Measurements from ENCODE around the gene TAF1.
"Not testable (repeated sequence)": the region's sequence is repeated elsewhere in the genome, so short reads cannot be mapped to it uniquely, and the experiment has no call there.

TAF1 gene

GRCh38 chrX:71365875-71366673 lies at the start of gene TAF1:
Gene TAF1 (plus strand): TSS chrX:71366357. CDS start chrX:71366375, 18 bp downstream.
- ATAC-seq: peak; percentile 91
- Mint-ChIP-seq H3K36me3 (peaks cover 57% of the 10 kb centered on the region), H3K27ac (peak within 1 kb of the TSS; percentile 98), H3K4me3 (peak within 1 kb of the TSS; percentile 92), H3K9me3 (no peaks in the 10 kb centered on the region), H3K4me1 (peaks cover 19% of the 10 kb centered on the region)
- peak; percentile 61 to 90 for DNase-seq (ENCODE audit: low spot score in 2 of 2)

- DNase-seq (ENCODE audit: low spot score in 2 of 2); ATAC-seq; H3K27ac Mint-ChIP-seq; H3K4me3 Mint-ChIP-seq; H3K4me1 Mint-ChIP-seq; H3K9me3 Mint-ChIP-seq: not testable (repeated sequence)
- peaks cover 19% of the 10 kb centered on the region for H3K36me3 Mint-ChIP-seq
Observed at GRCh38 chrX:71316959-71317358, 49.2 kb upstream of the TAF1 start.

DNA sequence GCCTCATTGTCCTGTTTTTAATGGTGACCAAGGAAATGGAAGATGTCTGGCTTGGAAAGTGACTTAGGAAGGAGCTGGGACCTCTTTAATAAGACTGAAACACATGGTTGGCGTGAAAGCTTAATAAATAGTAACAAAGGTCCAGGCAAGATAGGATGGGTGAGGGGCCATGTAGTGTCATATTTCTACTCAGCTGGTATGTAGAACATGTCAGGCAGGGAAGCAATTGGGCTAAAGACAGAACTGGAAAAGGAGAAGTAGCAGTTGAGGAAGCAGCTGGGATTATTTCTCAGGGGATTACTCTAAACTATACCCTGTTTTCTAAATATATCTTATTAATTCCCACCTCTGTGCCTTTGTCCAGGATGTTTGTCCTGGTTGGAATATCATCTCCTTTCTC lies 46.0 kb upstream of the TAF1 start:
- DNase-seq (ENCODE audit: low spot score in 2 of 2): no peak
- H3K36me3 Mint-ChIP-seq: peaks cover 17% of the 10 kb centered on the region
- no peaks in the 10 kb centered on the region for H3K9me3 Mint-ChIP-seq
- H3K4me1 Mint-ChIP-seq: no peaks in the 10 kb centered on the region
- no peak overlapping the region for H3K27ac Mint-ChIP-seq
- no peak overlapping the region for H3K4me3 Mint-ChIP-seq
- no peak for ATAC-seq

- peaks cover 7% of the 10 kb centered on the region for H3K36me3 Mint-ChIP-seq
- H3K4me1 Mint-ChIP-seq: no peaks in the 10 kb centered on the region
- no peak overlapping the region for H3K4me3 Mint-ChIP-seq
- H3K9me3 Mint-ChIP-seq: no peaks in the 10 kb centered on the region
- DNase-seq (ENCODE audit: low spot score in 2 of 2): no peak
- H3K27ac Mint-ChIP-seq: no peak overlapping the region
- ATAC-seq: no peak
Observed at GRCh38 chrX:71321731-71322130, 44.4 kb upstream of the TAF1 start.

DNA sequence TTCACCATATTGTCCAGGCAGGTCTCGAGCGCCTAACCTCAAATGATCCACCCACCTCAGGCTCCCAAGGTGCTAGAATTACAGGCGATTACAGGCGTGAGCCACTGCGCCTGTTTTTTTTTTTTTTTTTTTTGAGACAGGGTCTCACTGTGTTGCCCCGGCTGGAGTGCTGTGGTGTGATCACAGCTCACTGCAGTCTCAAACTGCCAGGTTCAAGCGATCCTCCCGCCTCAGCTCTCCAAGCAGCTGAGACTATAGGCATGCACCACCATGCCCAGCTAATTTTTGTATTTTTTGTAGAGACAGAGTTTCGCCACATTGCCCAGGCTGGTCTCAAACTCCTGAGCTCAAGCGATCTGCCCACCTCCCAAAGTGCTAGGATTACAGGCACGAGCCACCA lies 41.7 kb upstream of the TAF1 start:
- not testable (repeated sequence) for H3K27ac Mint-ChIP-seq; DNase-seq (ENCODE audit: low spot score in 2 of 2); H3K4me1 Mint-ChIP-seq; ATAC-seq; H3K36me3 Mint-ChIP-seq; H3K9me3 Mint-ChIP-seq; H3K4me3 Mint-ChIP-seq

DNA sequence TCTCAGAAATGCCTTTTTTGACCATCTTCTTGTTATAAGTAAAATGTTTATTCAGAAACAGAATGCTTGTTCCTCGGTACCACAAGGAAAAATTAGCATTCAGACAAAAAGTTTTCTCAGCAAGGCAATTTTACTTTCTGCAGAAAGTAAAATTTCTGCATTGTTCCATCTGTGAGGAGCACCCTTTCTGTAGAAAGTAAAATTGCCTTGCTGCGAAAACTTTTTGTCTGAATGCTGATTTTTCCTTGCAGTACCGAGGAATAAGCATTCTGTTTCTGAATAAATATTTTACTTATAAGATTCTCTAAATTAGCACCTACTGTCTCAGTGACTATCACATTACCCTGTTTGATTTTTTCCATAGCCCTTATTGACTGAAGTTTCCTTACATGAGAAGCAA lies 39.8 kb upstream of the TAF1 start:
- ATAC-seq (no peak), DNase-seq (ENCODE audit: low spot score in 2 of 2) (no peak)
- H3K9me3 Mint-ChIP-seq: no peaks in the 10 kb centered on the region
- peaks cover 7% of the 10 kb centered on the region for H3K36me3 Mint-ChIP-seq
- H3K27ac Mint-ChIP-seq: no peak overlapping the region
- no peak overlapping the region for H3K4me3 Mint-ChIP-seq
- no peaks in the 10 kb centered on the region for H3K4me1 Mint-ChIP-seq

DNA sequence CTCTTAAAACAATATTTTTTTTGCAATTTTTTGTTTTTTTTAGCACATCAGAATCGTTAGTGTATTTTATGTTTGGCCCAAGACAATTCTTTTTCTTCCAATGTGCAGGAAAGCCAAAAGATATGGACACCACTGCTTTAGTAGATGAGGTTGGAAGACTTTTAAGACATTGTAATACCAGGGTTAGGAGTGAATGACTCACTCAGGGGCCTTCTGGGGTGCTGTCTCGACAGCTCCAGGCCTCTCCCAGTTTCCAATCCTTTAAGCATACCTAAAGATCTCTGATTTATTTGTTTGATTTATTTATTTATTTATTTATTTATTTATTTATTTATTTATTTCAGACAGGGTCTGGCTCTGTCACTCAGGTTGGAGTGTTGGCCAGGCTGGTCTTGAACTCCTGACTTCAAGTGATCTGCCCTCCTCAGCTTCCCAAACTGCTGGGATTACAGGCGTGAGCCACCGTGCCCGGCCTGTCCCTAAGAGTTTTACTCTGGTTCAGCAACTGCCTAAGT lies 16.9 kb upstream of the TAF1 start:
- not testable (repeated sequence) for DNase-seq (ENCODE audit: low spot score in 2 of 2); H3K9me3 Mint-ChIP-seq; H3K36me3 Mint-ChIP-seq; ATAC-seq; H3K4me1 Mint-ChIP-seq; H3K4me3 Mint-ChIP-seq; H3K27ac Mint-ChIP-seq

DNA sequence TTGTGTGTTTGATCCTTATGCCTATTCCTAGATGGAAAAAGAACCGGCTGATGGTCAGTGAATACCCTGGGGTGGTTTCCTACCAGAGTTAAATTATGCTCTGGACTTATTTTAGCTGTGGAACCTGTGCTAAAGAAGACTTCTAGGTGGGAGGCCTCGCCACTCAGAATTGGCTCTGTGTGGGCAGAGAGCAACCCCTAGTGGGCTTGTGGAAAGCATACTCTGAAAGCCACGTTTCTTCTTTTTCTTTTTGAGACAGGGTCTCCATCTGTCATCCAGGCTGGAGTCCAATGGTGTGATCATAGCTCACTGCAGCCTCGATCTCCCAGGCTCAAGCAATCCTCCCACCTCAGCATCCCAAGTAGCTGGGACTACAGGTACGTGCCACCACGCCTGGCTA lies 16.3 kb upstream of the TAF1 start:
- not testable (repeated sequence) for ATAC-seq; H3K27ac Mint-ChIP-seq; H3K9me3 Mint-ChIP-seq; H3K36me3 Mint-ChIP-seq; H3K4me1 Mint-ChIP-seq; DNase-seq (ENCODE audit: low spot score in 2 of 2); H3K4me3 Mint-ChIP-seq

- H3K9me3 Mint-ChIP-seq; H3K27ac Mint-ChIP-seq; H3K4me3 Mint-ChIP-seq; H3K4me1 Mint-ChIP-seq; ATAC-seq; DNase-seq (ENCODE audit: low spot score in 2 of 2); H3K36me3 Mint-ChIP-seq: not testable (repeated sequence)
Observed at GRCh38 chrX:71352439-71352838, 13.7 kb upstream of the TAF1 start.

- no peak for ATAC-seq
- peak overlapping the region; percentile 92 for H3K4me3 Mint-ChIP-seq
- no peaks in the 10 kb centered on the region for H3K9me3 Mint-ChIP-seq
- peaks cover 14% of the 10 kb centered on the region for H3K4me1 Mint-ChIP-seq
- H3K36me3 Mint-ChIP-seq: peaks cover 42% of the 10 kb centered on the region
- no peak for DNase-seq (ENCODE audit: low spot score in 2 of 2)
- H3K27ac Mint-ChIP-seq: no peak overlapping the region
Observed at GRCh38 chrX:71364221-71364620, 1.9 kb upstream of the TAF1 start.

DNA sequence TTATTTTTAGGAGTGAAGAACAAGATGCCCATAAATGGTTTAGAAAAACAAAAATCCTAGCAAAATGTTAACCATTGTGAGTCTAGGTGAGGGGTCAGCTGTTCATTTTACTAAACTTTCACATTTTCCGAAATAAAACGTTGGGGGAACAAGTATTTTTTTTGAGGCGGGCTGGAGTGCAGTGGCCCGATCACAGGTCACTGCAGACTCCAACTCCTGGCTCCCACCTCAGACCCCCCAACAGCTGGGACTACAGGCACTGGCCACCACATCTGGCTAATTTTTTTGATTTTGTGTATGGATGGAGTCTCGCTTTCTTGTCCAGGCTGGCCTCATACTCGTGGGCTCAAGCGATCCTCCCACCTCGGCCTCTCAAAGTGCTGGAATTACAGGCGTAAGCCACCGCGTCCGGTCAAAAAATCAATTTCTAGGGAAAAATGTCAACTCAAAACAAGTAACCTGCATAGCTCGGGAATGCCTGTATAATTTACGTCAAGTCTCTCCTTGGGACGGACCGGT lies 742 bp upstream of the TAF1 start:
- Mint-ChIP-seq H3K9me3 (no peaks in the 10 kb centered on the region), H3K36me3 (peaks cover 51% of the 10 kb centered on the region), H3K27ac (peak overlapping the region; percentile 98), H3K4me1 (peaks cover 14% of the 10 kb centered on the region), H3K4me3 (peak overlapping the region; percentile 92)
- DNase-seq (ENCODE audit: low spot score in 2 of 2): no peak
- ATAC-seq: no peak

DNA sequence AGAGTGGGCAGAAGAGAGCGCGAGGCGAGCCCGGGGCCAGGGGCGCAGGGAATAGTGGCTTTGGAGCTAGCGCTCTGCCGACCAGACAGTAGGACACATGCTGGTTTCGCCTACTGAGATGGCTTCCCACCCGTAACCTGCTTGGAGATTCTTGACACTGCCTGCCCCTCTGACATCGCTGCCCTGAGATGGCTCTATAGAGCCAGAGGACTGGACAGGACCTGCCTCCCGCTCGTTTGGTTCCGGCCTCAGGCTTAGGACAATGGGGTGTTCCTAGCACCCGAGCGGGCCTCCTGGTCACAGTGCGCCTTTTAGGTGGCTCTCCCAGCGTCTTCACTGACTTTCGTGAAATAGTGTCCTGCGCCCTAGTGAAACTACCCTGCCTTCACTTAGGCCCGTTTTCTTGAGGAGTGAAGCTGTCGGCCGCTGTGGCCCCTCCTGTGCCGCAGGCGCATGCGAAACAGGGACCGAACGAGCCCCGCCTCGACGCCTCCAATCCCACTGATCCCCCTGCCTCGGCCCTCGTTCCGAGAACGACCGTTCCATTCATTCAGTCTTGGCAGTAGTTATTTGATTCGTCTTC lies 608 bp downstream of the TAF1 start:
- Mint-ChIP-seq H3K36me3 (peaks cover 64% of the 10 kb centered on the region), H3K9me3 (no peaks in the 10 kb centered on the region), H3K4me1 (peaks cover 24% of the 10 kb centered on the region), H3K4me3 (peak overlapping the region; percentile 92), H3K27ac (peak overlapping the region; percentile 98)
- ATAC-seq (peak; percentile 0), DNase-seq (ENCODE audit: low spot score in 2 of 2) (peak in 1 of 2 donors; percentile 3)

DNA sequence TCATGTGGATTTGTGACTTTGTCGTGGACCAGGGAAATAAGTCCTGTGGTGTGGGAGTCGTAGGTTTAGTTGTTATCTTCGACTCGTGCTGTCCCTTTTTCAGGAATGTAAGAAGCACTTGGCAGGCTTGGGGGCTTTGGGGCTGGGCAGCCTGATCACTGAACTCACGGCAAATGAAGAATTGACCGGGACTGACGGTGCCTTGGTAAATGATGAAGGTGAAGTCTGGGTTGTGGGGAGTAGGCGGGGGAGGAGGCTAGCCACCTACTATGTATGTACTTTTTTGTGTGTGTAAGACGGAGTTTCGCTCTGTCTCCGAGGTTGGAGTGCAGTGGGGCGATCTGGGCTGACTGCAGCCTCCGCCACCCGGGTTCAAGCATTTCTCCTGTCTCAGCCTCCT lies 1.2 kb downstream of the TAF1 start:
- Mint-ChIP-seq H3K36me3 (peaks cover 70% of the 10 kb centered on the region), H3K9me3 (no peaks in the 10 kb centered on the region), H3K4me3 (peak overlapping the region; percentile 92), H3K4me1 (peaks cover 24% of the 10 kb centered on the region), H3K27ac (peak overlapping the region; percentile 98)
- ATAC-seq (no peak), DNase-seq (ENCODE audit: low spot score in 2 of 2) (peak in 1 of 2 donors; percentile 49)

DNA sequence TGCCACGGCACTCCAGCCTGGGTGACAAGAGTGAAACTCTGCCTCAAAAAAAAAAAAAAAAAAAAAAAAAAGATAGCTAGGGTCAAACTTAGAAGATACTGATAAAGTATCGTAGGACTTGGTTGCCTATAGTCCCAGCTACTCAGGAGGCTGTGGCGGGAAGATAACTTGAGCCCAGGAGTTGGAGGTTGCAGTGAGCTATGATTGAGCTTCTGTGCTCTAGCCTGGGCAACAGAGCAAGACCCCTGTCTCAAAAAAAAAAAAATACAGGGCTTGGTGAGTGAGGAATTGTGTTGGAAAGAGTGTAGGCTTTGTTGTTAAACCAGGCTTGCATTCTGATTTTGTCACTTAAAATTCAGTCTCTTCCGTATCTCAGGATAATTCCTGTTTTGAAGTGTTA lies 6.2 kb downstream of the TAF1 start:
- Mint-ChIP-seq H3K27ac (no peak overlapping the region), H3K9me3 (no peaks in the 10 kb centered on the region), H3K4me3 (no peak overlapping the region), H3K4me1 (peaks cover 27% of the 10 kb centered on the region), H3K36me3 (peaks cover 96% of the 10 kb centered on the region)
- DNase-seq (ENCODE audit: low spot score in 2 of 2) (no peak), ATAC-seq (no peak)

DNA sequence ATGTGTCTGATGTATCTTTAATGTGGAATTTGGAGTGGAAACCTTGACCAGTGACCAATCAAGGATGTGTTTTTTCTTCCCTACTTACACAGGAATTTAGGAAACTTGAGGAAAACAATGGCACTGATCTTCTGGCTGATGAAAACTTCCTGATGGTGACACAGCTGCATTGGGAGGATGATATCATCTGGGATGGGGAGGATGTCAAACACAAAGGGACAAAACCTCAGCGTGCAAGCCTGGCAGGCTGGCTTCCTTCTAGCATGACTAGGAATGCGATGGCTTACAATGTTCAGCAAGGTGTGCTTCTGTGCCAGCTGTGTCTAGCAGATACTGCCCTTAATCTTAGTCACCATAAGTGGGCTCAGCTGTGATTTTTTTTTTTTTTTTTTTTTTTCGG lies 12.6 kb downstream of the TAF1 start:
- peak overlapping the region; percentile 2 for H3K27ac Mint-ChIP-seq
- no peak overlapping the region for H3K4me3 Mint-ChIP-seq
- H3K36me3 Mint-ChIP-seq: peaks cover 100% of the 10 kb centered on the region
- DNase-seq (ENCODE audit: low spot score in 2 of 2): no peak
- no peaks in the 10 kb centered on the region for H3K9me3 Mint-ChIP-seq
- H3K4me1 Mint-ChIP-seq: peaks cover under 1% of the 10 kb centered on the region
- ATAC-seq: no peak

DNA sequence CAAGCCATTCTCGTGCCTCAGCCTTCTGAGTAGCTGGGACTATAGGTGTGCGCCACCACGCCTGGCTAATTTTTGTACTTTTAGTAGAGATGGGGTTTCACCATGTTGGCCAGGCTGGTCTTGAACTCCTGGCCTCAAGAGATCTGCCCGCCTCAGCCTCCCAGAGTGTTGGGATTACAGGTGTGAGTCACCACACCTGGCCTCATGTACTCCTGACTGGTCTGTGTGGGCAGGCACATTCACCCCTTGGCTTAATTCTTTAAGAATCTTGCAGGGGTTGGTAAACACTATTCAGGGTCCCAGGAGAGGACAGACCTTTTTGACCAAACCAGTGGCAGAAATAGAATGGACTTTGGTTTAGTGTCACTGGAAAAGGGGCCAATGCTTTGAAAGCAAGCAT lies 25.6 kb downstream of the TAF1 start:
- not testable (repeated sequence) for ATAC-seq; H3K4me1 Mint-ChIP-seq; H3K4me3 Mint-ChIP-seq; DNase-seq (ENCODE audit: low spot score in 2 of 2); H3K9me3 Mint-ChIP-seq; H3K27ac Mint-ChIP-seq
- H3K36me3 Mint-ChIP-seq: peaks cover 100% of the 10 kb centered on the region
